SU-DHL-6 (cell line): ENCODE data around the gene TBC1D21.

ENCODE experiments used
- H2AFZ ChIP-seq: fragments of 200-600 bp; sonication (generic); 2 replicates; pipeline ENCODE4 v1.6.1; 2014; ENCODE audit warnings: low read depth, mild to moderate bottlenecking, moderate library complexity, mixed read lengths, antibody characterized with exemption, low read length; ENCODE audit not compliant: severe bottlenecking
- H3F3A ChIP-seq: fragments of 200-600 bp; shearing (Covaris generic); 2 replicates; pipeline ENCODE4 v1.6.0; 2016; ENCODE audit warnings: antibody characterized with exemption, mild to moderate bottlenecking; ENCODE audit not compliant: insufficient read depth
- H3K27ac ChIP-seq: fragments of 200-600 bp; sonication (generic); 2 replicates; pipeline ENCODE4 v1.5.1; 2016; ENCODE audit warnings: low read depth, mild to moderate bottlenecking, low read length, moderate library complexity, mixed read lengths
- H3K27me3 ChIP-seq: fragments of 200-600 bp; sonication (generic), shearing (Covaris generic); 2 replicates; pipeline ENCODE4 v1.6.0; 2014; ENCODE audit warnings: mild to moderate bottlenecking, low read length
- H3K36me3 ChIP-seq: fragments of 200-600 bp; sonication (generic); 2 replicates; pipeline ENCODE4 v1.6.1; 2014; ENCODE audit warnings: mild to moderate bottlenecking, low read length, mixed read lengths
- H3K4me2 ChIP-seq: fragments of 300-600, 200-600 bp; shearing (Covaris generic), sonication (generic); 2 replicates; pipeline ENCODE4 v1.6.0; 2014; ENCODE audit warnings: low read length, low read depth, mild to moderate bottlenecking; ENCODE audit not compliant: poor library complexity, severe bottlenecking
- H3K4me3 ChIP-seq: fragments of 200-600 bp; sonication (generic); 2 replicates; pipeline ENCODE4 v1.5.1; 2014; ENCODE audit warnings: antibody characterized with exemption, low read length, mild to moderate bottlenecking, mixed read lengths; ENCODE audit not compliant: insufficient read depth, poor library complexity, severe bottlenecking
- H3K79me2 ChIP-seq: fragments of 200-600 bp; sonication (generic); 2 replicates; pipeline ENCODE4 v1.6.1; 2014; ENCODE audit warnings: mild to moderate bottlenecking, low read length, moderate library complexity; ENCODE audit not compliant: insufficient read depth
- H3K9ac ChIP-seq: fragments of 200-600 bp; sonication (generic); 2 replicates; pipeline ENCODE4 v1.7.0; 2014; ENCODE audit warnings: mild to moderate bottlenecking, low read length
- H3K9me2 ChIP-seq: fragments of 200-600 bp; sonication (generic); replicated peaks from 2 replicates; pipeline ENCODE4 v1.6.1; 2014; ENCODE audit warnings: low read length; ENCODE audit not compliant: insufficient read depth
- H3K9me3 ChIP-seq: fragments of 200-600 bp; sonication (generic); 2 replicates; pipeline ENCODE4 v1.6.1; 2014; ENCODE audit warnings: low read length, mixed read lengths; ENCODE audit not compliant: insufficient read depth
- H4K20me1 ChIP-seq: fragments of 200-600 bp; sonication (generic); 2 replicates; pipeline ENCODE4 v1.6.1; 2014; ENCODE audit warnings: low read depth, mild to moderate bottlenecking, antibody characterized with exemption, low read length, moderate library complexity, mixed read lengths
- CTCF ChIP-seq: fragments of 200-600 bp; sonication (generic); IDR thresholded peaks from one replicate; pipeline ENCODE4 v1.5.1; 2017; ENCODE audit warnings: antibody characterized with exemption, mild to moderate bottlenecking, low read length, moderate library complexity; ENCODE audit not compliant: insufficient read depth, poor library complexity, severe bottlenecking
- EZH2phosphoT487 ChIP-seq: fragments of 200-600 bp; sonication (generic), shearing (Covaris generic); conservative IDR thresholded peaks from 2 replicates; pipeline ENCODE4 v1.6.1; 2018; ENCODE audit warnings: mild to moderate bottlenecking, antibody characterized with exemption, low read length, moderate library complexity, mixed read lengths

Gene TBC1D21

GRCh38 chr15:73854265-73854664, 19.1 kb upstream of the TBC1D21 start:
- Histone ChIP-seq H3K4me3 (no peak overlapping the region), H2AFZ (no peak overlapping the region), H3K4me2 (no peak overlapping the region), H3K27me3 (no peaks in the 10 kb centered on the region; the same call in 1 of the 2 replicates), H3K79me2 (no peaks in the 10 kb centered on the region), H3K9ac (no peak overlapping the region), H3K9me2 (no peaks in the 10 kb centered on the region), H3K36me3 (no peaks in the 10 kb centered on the region), H3F3A (no peaks in the 10 kb centered on the region), H3K9me3 (no peaks in the 10 kb centered on the region), H4K20me1 (no peaks in the 10 kb centered on the region), H3K27ac (no peak overlapping the region)
- TF ChIP-seq CTCF (no peak), EZH2phosphoT487 (no peak)

GRCh38 chr15:73856458-73857192, 16.7 kb upstream of the TBC1D21 start:
- Histone ChIP-seq H3F3A (no peaks in the 10 kb centered on the region), H4K20me1 (no peaks in the 10 kb centered on the region), H3K4me3 (no peak overlapping the region), H3K4me2 (no peak overlapping the region), H2AFZ (no peak overlapping the region), H3K9ac (no peak overlapping the region), H3K27ac (no peak overlapping the region), H3K9me3 (no peaks in the 10 kb centered on the region), H3K79me2 (no peaks in the 10 kb centered on the region), H3K9me2 (no peaks in the 10 kb centered on the region), H3K36me3 (no peaks in the 10 kb centered on the region), H3K27me3 (no peaks in the 10 kb centered on the region; the same call in 1 of the 2 replicates)
- TF ChIP-seq EZH2phosphoT487 (no peak), CTCF (no peak)

- no peaks in the 10 kb centered on the region for H3K9me2 ChIP-seq
- no peak for TF ChIP-seq EZH2phosphoT487
- no peak for TF ChIP-seq CTCF
- H3K4me2 ChIP-seq, result no peak overlapping the region
- H3K27ac ChIP-seq, result no peak overlapping the region
- no peaks in the 10 kb centered on the region for H3K9me3 ChIP-seq
- H3K36me3 ChIP-seq, result no peaks in the 10 kb centered on the region
- no peak overlapping the region for H3K9ac ChIP-seq
- H3K4me3 ChIP-seq, result no peak overlapping the region
- H3F3A ChIP-seq, result no peaks in the 10 kb centered on the region
- H3K79me2 ChIP-seq, result no peaks in the 10 kb centered on the region
- no peaks in the 10 kb centered on the region; the same call in 1 of the 2 replicates for H3K27me3 ChIP-seq
- H2AFZ ChIP-seq, result no peak overlapping the region
- no peaks in the 10 kb centered on the region for H4K20me1 ChIP-seq
Observed at GRCh38 chr15:73857193-73857920, 16.0 kb upstream of the TBC1D21 start.
